Measurements from ENCODE around the gene CAMK2N2.
A peak's percentile ranks its signal among the peaks of the same experiment; 100 is the strongest.

The CAMK2N2 gene

GRCh38 chr3:184261270-184261853 lies at the start of gene CAMK2N2:
CAMK2N2 (minus strand) TSS chr3:184261553; CDS start chr3:184261285, 268 bp downstream.
- DNase-seq, result peak; percentile 70

GRCh38 chr3:184308744-184309143 lies 47.4 kb upstream of the CAMK2N2 start:
- DNase-seq, result no peak

- DNase-seq, result no peak
These were observed 46.6 kb upstream of the CAMK2N2 start for GRCh38 chr3:184307915-184308314.

GRCh38 chr3:184306341-184306972 lies 45.1 kb upstream of the CAMK2N2 start:
- no peak for DNase-seq

- DNase-seq, result no peak
These were observed 44.2 kb upstream of the CAMK2N2 start for GRCh38 chr3:184305577-184305976.

GRCh38 chr3:184300378-184300720 lies 39.0 kb upstream of the CAMK2N2 start:
- no peak for DNase-seq

- no peak for DNase-seq
These were observed 38.4 kb upstream of the CAMK2N2 start for GRCh38 chr3:184299488-184300377.

- DNase-seq, result peak; percentile 99
These were observed 37.6 kb upstream of the CAMK2N2 start, which contains the start of gene PSMD2 for GRCh38 chr3:184298759-184299487. PSMD2 (plus strand) TSS chr3:184299241; CDS start chr3:184299267, 26 bp downstream.

- DNase-seq, result no peak
These were observed 35.3 kb upstream of the CAMK2N2 start for GRCh38 chr3:184296616-184297015.

GRCh38 chr3:184295771-184296170 lies 34.4 kb upstream of the CAMK2N2 start:
- DNase-seq, result no peak

- DNase-seq, result no peak
These were observed 30.5 kb upstream of the CAMK2N2 start for GRCh38 chr3:184291738-184292445.

- DNase-seq, result no peak
These were observed 29.8 kb upstream of the CAMK2N2 start for GRCh38 chr3:184291044-184291737.

GRCh38 chr3:184290331-184290730 lies 29.0 kb upstream of the CAMK2N2 start:
- no peak for DNase-seq

GRCh38 chr3:184289426-184289938 lies 28.1 kb upstream of the CAMK2N2 start:
- peak; percentile 83 for DNase-seq

GRCh38 chr3:184284696-184285095 lies 23.3 kb upstream of the CAMK2N2 start:
- peak; percentile 36 for DNase-seq

- no peak for DNase-seq
These were observed 22.3 kb upstream of the CAMK2N2 start for GRCh38 chr3:184283681-184284080.

- no peak for DNase-seq
These were observed 21.6 kb upstream of the CAMK2N2 start for GRCh38 chr3:184282941-184283340.

- no peak for DNase-seq
These were observed 16.0 kb upstream of the CAMK2N2 start for GRCh38 chr3:184277366-184277765.

GRCh38 chr3:184275961-184276910 lies 14.9 kb upstream of the CAMK2N2 start, which contains the start of gene ECE2:
ECE2 (plus strand) TSS chr3:184276022; CDS start chr3:184276154, 132 bp downstream.
- DNase-seq, result no peak

- DNase-seq, result no peak
These were observed 14.0 kb upstream of the CAMK2N2 start for GRCh38 chr3:184275381-184275701.
